GM23338 (cell line): Measurements from ENCODE around the gene FBXL17. TPM values are rescaled to one million over a fixed set of nuclear protein-coding genes. Genes with fewer than 3 reads are reported as not detected.

Experiments used
- ATAC-seq: fragments of 200-7000 bp; cut with Tn5 transposase; 3 replicates; pipeline ENCODE4 v1.9.1; 2020
- DNase-seq: peaks from one replicate; pipeline ENCODE4 v3.0.0-alpha.2; 2015; ENCODE audit warnings: low spot score
- H2AFZ ChIP-seq: fragments of 200-600 bp; sonication (generic); 2 replicates; pipeline ENCODE4 v1.8.0; 2016; ENCODE audit warnings: antibody characterized with exemption, mild to moderate bottlenecking, moderate library complexity
- H3F3A ChIP-seq: fragments of 200-600 bp; sonication (generic); replicated peaks from 2 replicates; pipeline ENCODE4 v1.8.0; 2017; ENCODE audit warnings: antibody characterized with exemption, mixed run types, low read depth
- H3K27ac ChIP-seq: fragments of 200-600 bp; sonication (generic); 2 replicates; pipeline ENCODE4 v1.6.1; 2016; ENCODE audit warnings: low read depth
- H3K27me3 ChIP-seq: fragments of 200-600 bp; sonication (generic); 2 replicates; pipeline ENCODE4 v1.8.0; 2016; ENCODE audit warnings: mild to moderate bottlenecking, mixed run types, moderate library complexity; ENCODE audit not compliant: insufficient read depth
- H3K36me3 ChIP-seq: fragments of 200-600 bp; sonication (generic); 2 replicates; pipeline ENCODE4 v1.8.0; 2016; ENCODE audit warnings: mild to moderate bottlenecking; ENCODE audit not compliant: insufficient read depth
- H3K4me1 ChIP-seq: fragments of 200-600 bp; sonication (generic); 2 replicates; pipeline ENCODE4 v1.8.0; 2016; ENCODE audit warnings: mild to moderate bottlenecking, moderate library complexity; ENCODE audit not compliant: insufficient read depth
- H3K4me2 ChIP-seq: fragments of 200-600 bp; sonication (generic); 2 replicates; pipeline ENCODE4 v1.7.1; 2017; ENCODE audit warnings: mixed run types
- H3K4me3 ChIP-seq: fragments of 200-600 bp; sonication (generic); 2 replicates; pipeline ENCODE4 v1.6.1; 2016; ENCODE audit warnings: mixed run types
- H3K79me2 ChIP-seq: fragments of 200-600 bp; sonication (generic); replicated peaks from 2 replicates; pipeline ENCODE4 v1.8.0; 2017; ENCODE audit warnings: mild to moderate bottlenecking; ENCODE audit not compliant: insufficient read depth
- H3K9me2 ChIP-seq: fragments of 200-600 bp; sonication (generic); 2 replicates; pipeline ENCODE4 v1.8.0; 2017; ENCODE audit not compliant: insufficient read depth
- H4K20me1 ChIP-seq: fragments of 200-600 bp; sonication (generic); replicated peaks from 2 replicates; pipeline ENCODE4 v1.8.0; 2017; ENCODE audit warnings: mild to moderate bottlenecking; ENCODE audit not compliant: insufficient read depth
- H3K27ac Mint-ChIP-seq: 2 replicates; pipeline ENCODE4 v1.8.0; 2020; ENCODE audit warnings: inconsistent platforms, mild to moderate bottlenecking, moderate library complexity, mixed read lengths
- H3K27me3 Mint-ChIP-seq: 3 replicates; pipeline ENCODE4 v1.8.0; 2022; ENCODE audit warnings: low read depth, mild to moderate bottlenecking, moderate library complexity, mixed read lengths, inconsistent platforms; ENCODE audit not compliant: insufficient read depth, poor library complexity
- H3K36me3 Mint-ChIP-seq: 3 replicates; pipeline ENCODE4 v1.8.0; 2021; ENCODE audit warnings: low read depth, mild to moderate bottlenecking, inconsistent platforms, moderate library complexity, mixed read lengths
- H3K4me1 Mint-ChIP-seq: 3 replicates; pipeline ENCODE4 v1.8.0; 2020; ENCODE audit warnings: mild to moderate bottlenecking, inconsistent platforms, mixed read lengths
- H3K4me3 Mint-ChIP-seq: 3 replicates; pipeline ENCODE4 v1.8.0; 2021; ENCODE audit warnings: moderate library complexity, mild to moderate bottlenecking, inconsistent platforms, mixed read lengths
- H3K9me3 Mint-ChIP-seq: 3 replicates; pipeline ENCODE4 v1.8.0; 2020; ENCODE audit warnings: moderate library complexity, mild to moderate bottlenecking, inconsistent platforms, mixed read lengths
- CREB1 ChIP-seq: fragments of 250-450 bp; sonication (Bioruptor Pico); IDR thresholded peaks from 2 replicates; pipeline ENCODE4 v1.5.0; 2020; ENCODE audit warnings: low read depth, mild to moderate bottlenecking, moderate library complexity
- CTCF ChIP-seq, 2 experiments: fragments of 200-600 bp in 1 of 2; sonication (generic) in 1 of 2; conservative IDR thresholded peaks; 2 replicates each; pipeline versions ENCODE4 v1.5.1 to v1.6.1; 2016 to 2017; ENCODE audit warnings: antibody characterized with exemption in 2 of 2, low read depth in 2 of 2, mild to moderate bottlenecking in 2 of 2, moderate library complexity in 1 of 2
- EZH2 ChIP-seq: fragments of 200-600 bp; sonication (generic); IDR thresholded peaks from one replicate; pipeline ENCODE4 v1.8.0; 2017; ENCODE audit warnings: antibody characterized with exemption, mild to moderate bottlenecking, low read depth; ENCODE audit not compliant: unreplicated experiment
- EZH2phosphoT487 ChIP-seq: fragments of 200-600 bp; sonication (generic); IDR thresholded peaks from one replicate; pipeline ENCODE4 v1.8.1; 2018; ENCODE audit warnings: antibody characterized with exemption; ENCODE audit not compliant: unreplicated experiment
- JUNB ChIP-seq: IDR thresholded peaks from one replicate; pipeline ENCODE4 v1.6.1; 2016; ENCODE audit warnings: antibody characterized with exemption; ENCODE audit not compliant: unreplicated experiment
- NANOG ChIP-seq: IDR thresholded peaks from 2 replicates; pipeline ENCODE4 v1.6.1; 2016; ENCODE audit warnings: antibody characterized with exemption, borderline replicate concordance
- POLR2AphosphoS5 ChIP-seq: IDR thresholded peaks from 2 replicates; pipeline ENCODE4 v1.6.1; 2016; ENCODE audit warnings: antibody characterized with exemption, low read depth
- ZNF114 ChIP-seq: fragments of 250-450 bp; sonication (Bioruptor Pico); IDR thresholded peaks from 2 replicates; pipeline ENCODE4 v1.5.0; 2020; ENCODE audit warnings: mild to moderate bottlenecking, moderate library complexity
- polyA plus RNA-seq: library from polyadenylated mRNA; unstranded; fragments of >200 nt; fragmentation: Nextera tagmentation; extraction: Ambion mirVana; gene quantifications from 2 replicates; pipeline ENCODE4 v1.2.1, GENCODE V29; 2016
- total RNA-seq: library from RNA; depleted of rRNA; stranded (reverse); fragments of >200 nt; shearing (Covaris generic); gene quantifications from 2 replicates; pipeline ENCODE4 v1.2.3, GENCODE V29; 2014
- TF ChIP-seq, protein P1 (sequence below): IDR thresholded peaks from one replicate; pipeline ENCODE4 v1.6.1; 2018; ENCODE audit warnings: antibody characterized with exemption; ENCODE audit not compliant: unreplicated experiment
- TF ChIP-seq, protein P2 (sequence below): fragments of 250-450 bp; sonication (Bioruptor Pico); IDR thresholded peaks from 2 replicates; pipeline ENCODE4 v1.5.0; 2020; ENCODE audit warnings: mild to moderate bottlenecking, moderate library complexity

Gene FBXL17
- total and polyA plus RNA-seq, 2 experiments from 2014 or later = 2.0 to 2.7 TPM

DNA sequence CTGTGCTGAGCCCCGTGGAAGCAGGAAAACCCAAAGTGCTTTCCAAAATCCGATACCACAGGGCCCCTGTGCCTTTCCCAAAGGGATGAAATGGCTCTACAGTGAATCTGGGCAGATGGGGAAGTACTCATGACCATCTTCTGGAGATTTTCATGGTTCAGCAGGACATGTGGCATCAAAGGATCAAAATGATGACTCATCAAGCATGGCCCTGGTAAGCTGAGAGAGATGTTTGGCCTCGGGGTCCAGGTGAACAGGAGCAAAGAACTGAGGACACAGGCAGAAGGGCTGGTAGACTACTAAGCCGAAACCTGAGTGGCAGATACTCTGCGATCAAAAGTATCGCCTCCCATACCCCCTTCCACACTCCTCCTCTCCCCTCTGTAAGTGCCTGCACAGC is 551.1 kb downstream of the FBXL17 start (continued):
- TF ChIP-seq, protein P1, sequence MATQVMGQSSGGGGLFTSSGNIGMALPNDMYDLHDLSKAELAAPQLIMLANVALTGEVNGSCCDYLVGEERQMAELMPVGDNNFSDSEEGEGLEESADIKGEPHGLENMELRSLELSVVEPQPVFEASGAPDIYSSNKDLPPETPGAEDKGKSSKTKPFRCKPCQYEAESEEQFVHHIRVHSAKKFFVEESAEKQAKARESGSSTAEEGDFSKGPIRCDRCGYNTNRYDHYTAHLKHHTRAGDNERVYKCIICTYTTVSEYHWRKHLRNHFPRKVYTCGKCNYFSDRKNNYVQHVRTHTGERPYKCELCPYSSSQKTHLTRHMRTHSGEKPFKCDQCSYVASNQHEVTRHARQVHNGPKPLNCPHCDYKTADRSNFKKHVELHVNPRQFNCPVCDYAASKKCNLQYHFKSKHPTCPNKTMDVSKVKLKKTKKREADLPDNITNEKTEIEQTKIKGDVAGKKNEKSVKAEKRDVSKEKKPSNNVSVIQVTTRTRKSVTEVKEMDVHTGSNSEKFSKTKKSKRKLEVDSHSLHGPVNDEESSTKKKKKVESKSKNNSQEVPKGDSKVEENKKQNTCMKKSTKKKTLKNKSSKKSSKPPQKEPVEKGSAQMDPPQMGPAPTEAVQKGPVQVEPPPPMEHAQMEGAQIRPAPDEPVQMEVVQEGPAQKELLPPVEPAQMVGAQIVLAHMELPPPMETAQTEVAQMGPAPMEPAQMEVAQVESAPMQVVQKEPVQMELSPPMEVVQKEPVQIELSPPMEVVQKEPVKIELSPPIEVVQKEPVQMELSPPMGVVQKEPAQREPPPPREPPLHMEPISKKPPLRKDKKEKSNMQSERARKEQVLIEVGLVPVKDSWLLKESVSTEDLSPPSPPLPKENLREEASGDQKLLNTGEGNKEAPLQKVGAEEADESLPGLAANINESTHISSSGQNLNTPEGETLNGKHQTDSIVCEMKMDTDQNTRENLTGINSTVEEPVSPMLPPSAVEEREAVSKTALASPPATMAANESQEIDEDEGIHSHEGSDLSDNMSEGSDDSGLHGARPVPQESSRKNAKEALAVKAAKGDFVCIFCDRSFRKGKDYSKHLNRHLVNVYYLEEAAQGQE = no peak
- TF ChIP-seq ZNF114 (no peak), EZH2phosphoT487 (no peak), EZH2 (no peak), JUNB (no peak)

GRCh38 chr5:107826311-107827000 is 555.4 kb downstream of the FBXL17 start:
- H3K27ac Mint-ChIP-seq = peak overlapping the region; percentile 69
- peaks cover 12% of the 10 kb centered on the region for H3K36me3 Mint-ChIP-seq
- Histone ChIP-seq H3K36me3 (no peaks in the 10 kb centered on the region), H3K27me3 (no peaks in the 10 kb centered on the region), H3K27ac (peak overlapping the region; percentile 43), H3K79me2 (no peaks in the 10 kb centered on the region), H3F3A (no peaks in the 10 kb centered on the region), H2AFZ (no peak overlapping the region), H3K9me2 (peaks cover 3% of the 10 kb centered on the region; the same call in 1 of the 2 replicates), H3K4me2 (peak overlapping the region; percentile 5), H4K20me1 (no peaks in the 10 kb centered on the region), H3K4me1 (peaks cover 14% of the 10 kb centered on the region; the same call in 1 of the 2 replicates), H3K4me3 (no peak overlapping the region)
- DNase-seq (peak; percentile 91), ATAC-seq (peak; percentile 97)
- H3K27me3 Mint-ChIP-seq = peaks cover 2% of the 10 kb centered on the region
- H3K9me3 Mint-ChIP-seq = peaks cover 10% of the 10 kb centered on the region
- H3K4me1 Mint-ChIP-seq = peaks cover 29% of the 10 kb centered on the region
- H3K4me3 Mint-ChIP-seq = no peak overlapping the region
- TF ChIP-seq JUNB (no peak), NANOG (no peak; the same call in 1 of the 2 replicates), POLR2AphosphoS5 (no peak), CREB1 (CRISPR knock-in tag) (peak; percentile 4; the same call in 1 of the 2 replicates), CTCF (conservative IDR thresholded peaks at IDR 0.05; ENCODE audit: low read depth in 2 of 2) (no peak), EZH2 (no peak), ZNF114 (no peak)
- TF ChIP-seq, protein P2, sequence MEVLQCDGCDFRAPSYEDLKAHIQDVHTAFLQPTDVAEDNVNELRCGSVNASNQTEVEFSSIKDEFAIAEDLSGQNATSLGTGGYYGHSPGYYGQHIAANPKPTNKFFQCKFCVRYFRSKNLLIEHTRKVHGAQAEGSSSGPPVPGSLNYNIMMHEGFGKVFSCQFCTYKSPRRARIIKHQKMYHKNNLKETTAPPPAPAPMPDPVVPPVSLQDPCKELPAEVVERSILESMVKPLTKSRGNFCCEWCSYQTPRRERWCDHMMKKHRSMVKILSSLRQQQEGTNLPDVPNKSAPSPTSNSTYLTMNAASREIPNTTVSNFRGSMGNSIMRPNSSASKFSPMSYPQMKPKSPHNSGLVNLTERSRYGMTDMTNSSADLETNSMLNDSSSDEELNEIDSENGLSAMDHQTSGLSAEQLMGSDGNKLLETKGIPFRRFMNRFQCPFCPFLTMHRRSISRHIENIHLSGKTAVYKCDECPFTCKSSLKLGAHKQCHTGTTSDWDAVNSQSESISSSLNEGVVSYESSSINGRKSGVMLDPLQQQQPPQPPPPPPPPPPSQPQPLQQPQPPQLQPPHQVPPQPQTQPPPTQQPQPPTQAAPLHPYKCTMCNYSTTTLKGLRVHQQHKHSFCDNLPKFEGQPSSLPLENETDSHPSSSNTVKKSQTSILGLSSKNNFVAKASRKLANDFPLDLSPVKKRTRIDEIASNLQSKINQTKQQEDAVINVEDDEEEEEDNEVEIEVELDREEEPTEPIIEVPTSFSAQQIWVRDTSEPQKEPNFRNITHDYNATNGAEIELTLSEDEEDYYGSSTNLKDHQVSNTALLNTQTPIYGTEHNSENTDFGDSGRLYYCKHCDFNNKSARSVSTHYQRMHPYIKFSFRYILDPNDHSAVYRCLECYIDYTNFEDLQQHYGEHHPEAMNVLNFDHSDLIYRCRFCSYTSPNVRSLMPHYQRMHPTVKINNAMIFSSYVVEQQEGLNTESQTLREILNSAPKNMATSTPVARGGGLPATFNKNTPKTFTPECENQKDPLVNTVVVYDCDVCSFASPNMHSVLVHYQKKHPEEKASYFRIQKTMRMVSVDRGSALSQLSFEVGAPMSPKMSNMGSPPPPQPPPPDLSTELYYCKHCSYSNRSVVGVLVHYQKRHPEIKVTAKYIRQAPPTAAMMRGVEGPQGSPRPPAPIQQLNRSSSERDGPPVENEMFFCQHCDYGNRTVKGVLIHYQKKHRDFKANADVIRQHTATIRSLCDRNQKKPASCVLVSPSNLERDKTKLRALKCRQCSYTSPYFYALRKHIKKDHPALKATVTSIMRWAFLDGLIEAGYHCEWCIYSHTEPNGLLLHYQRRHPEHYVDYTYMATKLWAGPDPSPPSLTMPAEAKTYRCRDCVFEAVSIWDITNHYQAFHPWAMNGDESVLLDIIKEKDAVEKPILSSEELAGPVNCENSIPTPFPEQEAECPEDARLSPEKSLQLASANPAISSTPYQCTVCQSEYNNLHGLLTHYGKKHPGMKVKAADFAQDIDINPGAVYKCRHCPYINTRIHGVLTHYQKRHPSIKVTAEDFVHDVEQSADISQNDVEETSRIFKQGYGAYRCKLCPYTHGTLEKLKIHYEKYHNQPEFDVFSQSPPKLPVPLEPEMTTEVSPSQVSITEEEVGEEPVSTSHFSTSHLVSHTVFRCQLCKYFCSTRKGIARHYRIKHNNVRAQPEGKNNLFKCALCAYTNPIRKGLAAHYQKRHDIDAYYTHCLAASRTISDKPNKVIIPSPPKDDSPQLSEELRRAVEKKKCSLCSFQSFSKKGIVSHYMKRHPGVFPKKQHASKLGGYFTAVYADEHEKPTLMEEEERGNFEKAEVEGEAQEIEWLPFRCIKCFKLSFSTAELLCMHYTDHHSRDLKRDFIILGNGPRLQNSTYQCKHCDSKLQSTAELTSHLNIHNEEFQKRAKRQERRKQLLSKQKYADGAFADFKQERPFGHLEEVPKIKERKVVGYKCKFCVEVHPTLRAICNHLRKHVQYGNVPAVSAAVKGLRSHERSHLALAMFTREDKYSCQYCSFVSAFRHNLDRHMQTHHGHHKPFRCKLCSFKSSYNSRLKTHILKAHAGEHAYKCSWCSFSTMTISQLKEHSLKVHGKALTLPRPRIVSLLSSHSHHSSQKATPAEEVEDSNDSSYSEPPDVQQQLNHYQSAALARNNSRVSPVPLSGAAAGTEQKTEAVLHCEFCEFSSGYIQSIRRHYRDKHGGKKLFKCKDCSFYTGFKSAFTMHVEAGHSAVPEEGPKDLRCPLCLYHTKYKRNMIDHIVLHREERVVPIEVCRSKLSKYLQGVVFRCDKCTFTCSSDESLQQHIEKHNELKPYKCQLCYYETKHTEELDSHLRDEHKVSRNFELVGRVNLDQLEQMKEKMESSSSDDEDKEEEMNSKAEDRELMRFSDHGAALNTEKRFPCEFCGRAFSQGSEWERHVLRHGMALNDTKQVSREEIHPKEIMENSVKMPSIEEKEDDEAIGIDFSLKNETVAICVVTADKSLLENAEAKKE (CRISPR knock-in tag) = peak; percentile 69; the same call in 1 of the 2 replicates
